Hepatocyte (in vitro differentiated cells): Measurements from ENCODE around the gene TRAF1. TPM values are rescaled to one million over a fixed set of nuclear protein-coding genes. Genes with fewer than 3 reads are reported as not detected.

ENCODE experiments used
- DNase-seq: peaks from one replicate; pipeline ENCODE4 v3.0.0-alpha.2; 2016; ENCODE audit warnings: low spot score
- H2AFZ ChIP-seq: fragments of 200-600 bp; sonication (generic); 2 replicates; pipeline ENCODE4 v1.6.0; 2016; ENCODE audit warnings: antibody characterized with exemption, mild to moderate bottlenecking
- H3K27ac ChIP-seq: fragments of 200-600 bp; sonication (generic); 2 replicates; pipeline ENCODE4 v1.5.1; 2016; ENCODE audit warnings: mild to moderate bottlenecking
- H3K27me3 ChIP-seq: fragments of 200-600 bp; sonication (generic); 2 replicates; pipeline ENCODE4 v1.6.1; 2016
- H3K36me3 ChIP-seq: fragments of 200-600 bp; sonication (generic); replicated peaks from 2 replicates; pipeline ENCODE4 v1.5.1; 2016; ENCODE audit warnings: low read depth; ENCODE audit not compliant: insufficient read depth
- H3K4me1 ChIP-seq: fragments of 200-600 bp; sonication (generic); 2 replicates; pipeline ENCODE4 v1.5.1; 2016; ENCODE audit warnings: mild to moderate bottlenecking, moderate library complexity; ENCODE audit not compliant: insufficient read depth
- H3K4me2 ChIP-seq: fragments of 200-600 bp; sonication (generic); 2 replicates; pipeline ENCODE4 v1.6.0; 2016
- H3K4me3 ChIP-seq: fragments of 200-600 bp; sonication (generic); 2 replicates; pipeline ENCODE4 v1.5.1; 2016; ENCODE audit warnings: mild to moderate bottlenecking
- H3K79me2 ChIP-seq: fragments of 200-600 bp; sonication (generic); 2 replicates; pipeline ENCODE4 v1.6.0; 2017; ENCODE audit warnings: mild to moderate bottlenecking
- H3K9me2 ChIP-seq: fragments of 200-600 bp; sonication (generic); replicated peaks from 2 replicates; pipeline ENCODE4 v1.6.0; 2017; ENCODE audit warnings: mild to moderate bottlenecking; ENCODE audit not compliant: insufficient read depth
- H3K9me3 ChIP-seq: fragments of 200-600 bp; sonication (generic); 2 replicates; pipeline ENCODE4 v1.5.1; 2016; ENCODE audit warnings: low read depth, mild to moderate bottlenecking
- H4K20me1 ChIP-seq: fragments of 200-600 bp; sonication (generic); 2 replicates; pipeline ENCODE4 v1.6.0; 2016; ENCODE audit warnings: mild to moderate bottlenecking; ENCODE audit not compliant: insufficient read depth, poor library complexity, severe bottlenecking
- EZH2 ChIP-seq: fragments of 200-600 bp; sonication (generic); IDR thresholded peaks from 2 replicates; pipeline ENCODE4 v1.6.1; 2016; ENCODE audit warnings: antibody characterized with exemption, mild to moderate bottlenecking, borderline replicate concordance
- EZH2phosphoT487 ChIP-seq: fragments of 200-600 bp; sonication (generic); IDR thresholded peaks from one replicate; pipeline ENCODE4 v1.6.1; 2018; ENCODE audit warnings: antibody characterized with exemption, mild to moderate bottlenecking, low read depth, moderate library complexity; ENCODE audit not compliant: unreplicated experiment, severe bottlenecking
- WGBS: methylation state at CpG from one replicate; pipeline ENCODE4 v1.1.6; 2016; ENCODE audit warnings: low lambda C conversion rate; ENCODE audit errors: missing lambda C conversion rate; 5-methylcytosine and 5-hydroxymethylcytosine counted together
- polyA plus RNA-seq: library from polyadenylated mRNA; unstranded; fragments of >200 nt; fragmentation: Nextera tagmentation; extraction: Ambion mirVana; gene quantifications from 2 replicates; pipeline ENCODE4 v1.2.1, GENCODE V29; 2016
- total RNA-seq: library from RNA; depleted of rRNA; stranded (reverse); fragments of >200 nt; gene quantifications from 2 replicates; pipeline ENCODE4 v1.2.3, GENCODE V29; 2014
- TF ChIP-seq, protein P1 (sequence below): fragments of 200-600 bp; sonication (generic); IDR thresholded peaks from 2 replicates; pipeline ENCODE4 v1.5.1; 2016; ENCODE audit warnings: antibody characterized with exemption, mild to moderate bottlenecking; ENCODE audit not compliant: poor library complexity

Gene TRAF1
- total and polyA plus RNA-seq, 2 experiments from 2014 or later: 2.2 to 4.0 TPM

DNA sequence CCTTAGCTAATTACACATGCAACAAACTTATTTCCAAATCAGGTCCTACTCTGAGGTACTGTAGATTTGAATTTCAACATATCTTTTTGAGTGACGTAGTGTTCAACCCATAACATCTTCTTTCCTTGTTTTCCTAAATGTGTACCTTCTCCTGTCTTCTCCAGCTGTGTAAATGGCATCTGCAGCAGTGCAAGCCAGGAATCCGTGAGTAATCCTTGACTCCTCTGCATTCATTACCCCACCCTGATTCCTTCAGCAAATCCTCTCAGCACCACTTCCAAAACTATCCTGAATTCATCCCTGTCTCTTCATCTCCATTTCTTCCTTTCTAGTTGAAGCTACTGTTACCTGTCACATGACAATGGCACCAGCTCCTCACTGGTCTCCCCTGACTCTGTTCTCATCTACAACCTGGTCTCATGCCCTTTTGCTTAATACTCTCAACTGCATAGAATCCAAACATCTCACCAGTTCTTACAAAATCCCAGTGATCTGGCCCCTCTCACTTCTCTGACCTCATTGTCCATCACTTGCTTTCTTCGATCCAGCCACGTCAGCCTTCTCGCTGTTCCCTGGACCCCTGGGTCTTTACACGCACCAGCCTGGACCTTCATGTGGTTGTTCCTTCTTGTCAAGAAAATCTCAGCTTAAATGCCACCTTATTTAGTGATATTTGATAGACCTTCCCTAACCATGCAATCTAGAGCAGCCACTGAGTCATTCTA lies 14.6 kb upstream of the TRAF1 start:
- Histone ChIP-seq H3K4me2 (no peak overlapping the region), H3K4me3 (no peak overlapping the region), H3K9me3 (no peaks in the 10 kb centered on the region), H2AFZ (no peak overlapping the region), H3K36me3 (no peaks in the 10 kb centered on the region), H3K4me1 (peaks cover 31% of the 10 kb centered on the region), H3K27ac (peak overlapping the region; percentile 31), H3K27me3 (no peaks in the 10 kb centered on the region), H4K20me1 (no peaks in the 10 kb centered on the region), H3K79me2 (no peaks in the 10 kb centered on the region), H3K9me2 (no peaks in the 10 kb centered on the region)
- DNase-seq: no peak
- 87% methylated on average over 6 of the region's 6 CpGs for WGBS
- TF ChIP-seq, protein P1, sequence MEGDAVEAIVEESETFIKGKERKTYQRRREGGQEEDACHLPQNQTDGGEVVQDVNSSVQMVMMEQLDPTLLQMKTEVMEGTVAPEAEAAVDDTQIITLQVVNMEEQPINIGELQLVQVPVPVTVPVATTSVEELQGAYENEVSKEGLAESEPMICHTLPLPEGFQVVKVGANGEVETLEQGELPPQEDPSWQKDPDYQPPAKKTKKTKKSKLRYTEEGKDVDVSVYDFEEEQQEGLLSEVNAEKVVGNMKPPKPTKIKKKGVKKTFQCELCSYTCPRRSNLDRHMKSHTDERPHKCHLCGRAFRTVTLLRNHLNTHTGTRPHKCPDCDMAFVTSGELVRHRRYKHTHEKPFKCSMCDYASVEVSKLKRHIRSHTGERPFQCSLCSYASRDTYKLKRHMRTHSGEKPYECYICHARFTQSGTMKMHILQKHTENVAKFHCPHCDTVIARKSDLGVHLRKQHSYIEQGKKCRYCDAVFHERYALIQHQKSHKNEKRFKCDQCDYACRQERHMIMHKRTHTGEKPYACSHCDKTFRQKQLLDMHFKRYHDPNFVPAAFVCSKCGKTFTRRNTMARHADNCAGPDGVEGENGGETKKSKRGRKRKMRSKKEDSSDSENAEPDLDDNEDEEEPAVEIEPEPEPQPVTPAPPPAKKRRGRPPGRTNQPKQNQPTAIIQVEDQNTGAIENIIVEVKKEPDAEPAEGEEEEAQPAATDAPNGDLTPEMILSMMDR: no peak
- TF ChIP-seq EZH2phosphoT487: no peak
- no peak for TF ChIP-seq EZH2

DNA sequence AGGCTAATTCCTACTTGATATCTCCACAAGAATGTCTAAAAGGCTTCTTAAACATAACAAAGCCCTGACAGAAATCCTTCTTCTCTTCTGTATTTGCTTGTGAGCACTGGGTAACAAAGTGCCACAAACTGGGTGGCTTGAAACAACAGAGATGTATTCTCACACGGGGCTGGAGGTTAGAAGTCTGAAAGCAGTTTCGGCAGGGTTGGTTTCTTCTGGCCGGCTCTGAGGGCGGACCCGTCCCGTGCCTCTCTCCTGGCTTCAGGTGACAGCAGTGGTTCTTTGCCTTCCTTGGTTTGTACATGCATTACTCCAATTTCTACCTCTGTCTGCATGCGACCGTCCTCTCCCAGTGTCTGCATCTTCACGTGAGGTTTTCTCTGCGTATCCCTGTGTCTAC lies 14.0 kb upstream of the TRAF1 start:
- Histone ChIP-seq H2AFZ (no peak overlapping the region), H3K9me3 (no peaks in the 10 kb centered on the region), H3K4me2 (no peak overlapping the region), H3K27ac (no peak overlapping the region), H3K4me1 (peaks cover 38% of the 10 kb centered on the region), H4K20me1 (no peaks in the 10 kb centered on the region), H3K79me2 (no peaks in the 10 kb centered on the region), H3K4me3 (no peak overlapping the region), H3K36me3 (no peaks in the 10 kb centered on the region), H3K9me2 (no peaks in the 10 kb centered on the region), H3K27me3 (no peaks in the 10 kb centered on the region)
- no peak for DNase-seq
- WGBS: 90% methylated on average over 10 of the region's 10 CpGs
- TF ChIP-seq EZH2phosphoT487: no peak

DNA sequence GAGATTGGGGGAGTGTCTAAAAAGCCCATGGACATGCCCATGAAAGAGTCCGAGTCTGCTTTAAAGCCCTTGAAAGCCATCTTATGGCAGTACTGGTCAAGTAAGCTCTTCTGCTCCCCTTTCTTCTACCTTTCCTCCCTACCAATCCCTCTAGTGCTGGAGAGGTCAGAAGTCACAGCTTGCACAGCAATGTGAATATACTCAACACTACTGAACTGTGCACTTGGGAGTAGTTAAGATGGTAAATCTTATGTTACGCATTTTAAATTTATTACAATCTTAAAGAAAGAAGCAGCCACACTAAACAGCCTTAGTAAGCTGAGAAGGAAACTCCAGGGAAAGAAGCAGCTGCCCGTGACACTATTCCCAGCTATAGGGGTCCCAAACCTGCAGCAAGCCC lies 12.3 kb upstream of the TRAF1 start:
- no peaks in the 10 kb centered on the region for H3K27me3 ChIP-seq
- WGBS: 78% methylated on average over 3 of the region's 3 CpGs
- H3K9me2 ChIP-seq: no peaks in the 10 kb centered on the region
- TF ChIP-seq, protein P1: no peak
- TF ChIP-seq EZH2phosphoT487 (no peak), EZH2 (no peak)
- no peaks in the 10 kb centered on the region for H4K20me1 ChIP-seq
- H3K4me2 ChIP-seq: no peak overlapping the region
- H3K9me3 ChIP-seq: no peaks in the 10 kb centered on the region
- no peak overlapping the region for H2AFZ ChIP-seq
- DNase-seq: no peak
- no peaks in the 10 kb centered on the region for H3K36me3 ChIP-seq
- H3K4me3 ChIP-seq: no peak overlapping the region
- H3K27ac ChIP-seq: peak overlapping the region; percentile 36
- H3K79me2 ChIP-seq: no peaks in the 10 kb centered on the region
- H3K4me1 ChIP-seq: peaks cover 53% of the 10 kb centered on the region

DNA sequence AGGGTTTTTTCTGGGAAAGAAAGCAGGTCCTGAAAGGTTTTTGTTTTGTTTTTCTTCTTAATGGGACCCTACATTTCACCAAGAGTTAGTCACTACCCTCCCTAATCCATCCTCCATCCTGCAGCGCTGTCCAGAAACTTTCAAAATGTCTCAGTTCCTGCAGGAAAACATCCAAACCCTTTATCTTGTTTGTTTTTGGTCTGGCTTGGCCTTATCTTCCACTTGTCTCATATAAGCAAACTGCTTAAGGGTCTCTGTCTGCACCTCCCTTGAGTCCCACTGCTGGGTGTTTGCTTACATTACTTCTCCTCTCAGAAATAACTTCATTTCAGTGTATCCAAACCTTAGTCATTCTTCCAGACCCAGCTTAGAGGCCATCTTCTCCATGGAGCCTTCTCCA lies 11.0 kb upstream of the TRAF1 start:
- H3K79me2 ChIP-seq: no peaks in the 10 kb centered on the region
- H3K9me3 ChIP-seq: no peaks in the 10 kb centered on the region
- no peak for DNase-seq
- no peaks in the 10 kb centered on the region for H3K9me2 ChIP-seq
- H3K27ac ChIP-seq: peak overlapping the region; percentile 88
- H3K4me3 ChIP-seq: no peak overlapping the region
- 18% methylated on average over 1 of the region's 1 CpG for WGBS
- no peaks in the 10 kb centered on the region for H4K20me1 ChIP-seq
- peaks cover 51% of the 10 kb centered on the region for H3K4me1 ChIP-seq
- H3K27me3 ChIP-seq: no peaks in the 10 kb centered on the region
- no peak overlapping the region for H2AFZ ChIP-seq
- TF ChIP-seq EZH2 (no peak), EZH2phosphoT487 (no peak)
- TF ChIP-seq, protein P1: no peak
- no peaks in the 10 kb centered on the region for H3K36me3 ChIP-seq
- peak overlapping the region; percentile 16 for H3K4me2 ChIP-seq
